ENCODE data around the gene ERMP1. TPM values are rescaled to one million over a fixed set of nuclear protein-coding genes. Genes with fewer than 3 reads are reported as not detected.
A peak's percentile ranks its signal among the peaks of the same experiment; 100 is the strongest.

The ERMP1 gene
- polyA plus RNA-seq, 1 of the 3 experiments (the other 2 are of a cell fraction) = 5.9 TPM

DNA sequence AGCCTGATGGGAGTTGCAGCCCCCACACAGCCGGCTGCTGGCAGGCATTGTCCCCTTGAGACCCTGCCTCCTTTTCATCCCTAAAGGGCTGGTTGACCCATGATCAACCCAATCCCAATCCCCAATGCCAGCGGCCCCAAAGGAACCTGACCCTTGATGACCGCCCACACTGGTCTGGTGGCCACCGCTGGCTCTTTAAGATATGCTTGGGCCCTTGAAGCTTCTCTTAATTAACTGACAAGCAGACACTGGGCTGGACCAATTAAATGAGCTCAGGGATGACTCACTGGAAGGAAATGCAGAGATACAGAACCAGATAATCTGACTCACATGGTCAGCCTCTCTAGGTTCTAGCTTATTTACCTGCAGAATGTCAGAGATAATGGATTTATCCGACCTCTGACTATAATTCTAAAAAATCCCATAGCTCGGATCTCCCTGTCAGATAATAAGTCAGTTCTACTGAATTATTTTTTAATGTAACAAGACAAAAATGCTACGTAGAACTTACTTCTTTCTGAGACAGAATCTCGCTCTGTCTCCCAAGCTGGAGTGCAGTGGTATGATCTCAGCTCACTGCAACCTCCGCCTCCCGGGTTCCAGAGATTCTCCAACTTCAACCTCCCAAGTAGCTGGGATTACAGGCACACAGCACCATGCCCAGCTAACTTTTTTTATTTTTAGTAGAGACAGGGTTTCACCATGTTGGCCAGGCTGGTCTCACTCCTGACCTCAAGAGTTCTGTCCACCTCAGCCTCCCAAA, 46.7 kb upstream of the ERMP1 start:
- whole genome bisulfite sequencing (ENCODE audit: low lambda C conversion rate) = 40% methylated on average over 9 of the region's 10 CpGs
- Histone ChIP-seq H3K27me3 (ENCODE audit: insufficient read depth) (no peaks in the 10 kb centered on the region), H2AFZ (ENCODE audit: low read depth) (peak overlapping the region; percentile 77), H3F3A (replicated peaks; ENCODE audit: insufficient read depth) (peaks cover 16% of the 10 kb centered on the region), H3K4me3 (ENCODE audit: low read depth in 2 of 2, low read length in 1 of 2) (peak overlapping the region in 1 of 2 experiments; percentile 21; a peak in 1 of 4 replicates), H3K4me2 (peak overlapping the region; percentile 56), H3K27ac (ENCODE audit: low read depth in 2 of 2, low read length in 1 of 2) (peak overlapping the region in 1 of 2 experiments; percentile 95; a peak in 2 of 4 replicates), H3K4me1 (ENCODE audit: control insufficient read depth in 1 of 2, insufficient read depth in 2 of 2, low read depth in 1 of 2, low read length in 1 of 2) (peaks cover 0 to 3% of the 10 kb centered on the region in 2 experiments; a peak in 2 of 4 replicates), H3K9ac (peak overlapping the region; percentile 51; the same call in 1 of the 2 replicates), H4K20me1 (ENCODE audit: insufficient read depth) (no peaks in the 10 kb centered on the region), H3K79me2 (ENCODE audit: insufficient read depth) (no peaks in the 10 kb centered on the region), H3K9me3 (no peaks in the 10 kb centered on the region), H3K9me2 (no peaks in the 10 kb centered on the region), H3K36me3 (replicated peaks in 1 of 2; ENCODE audit: control insufficient read depth in 1 of 2, insufficient read depth in 2 of 2, low read length in 1 of 2) (no peaks in the 10 kb centered on the region)
- peak; percentile 17 for DNase-seq
- POLR2A ChIA-PET = no interaction called here
- CTCF ChIA-PET = interaction anchor here (0.8 to 1.5 kb wide), 5 partner anchors 8 to 175 kb away, joined by 3 to 5 read pairs (median 3); partner anchors contain the start of gene ERMP1
- TF ChIP-seq MXI1 (IDR thresholded peaks at IDR 0.05; ENCODE audit: low read depth, low read length) (no peak), SMC3 (IDR thresholded peaks at IDR 0.05; ENCODE audit: low read depth, low read length) (no peak), FOXM1 (IDR thresholded peaks at IDR 0.05; ENCODE audit: low read depth) (0 out of 2 replicates have a peak, but pooled peaks have one; percentile 19), CHD2 (IDR thresholded peaks at IDR 0.05; ENCODE audit: low read length, partially characterized antibody) (no peak), MEF2A (IDR thresholded peaks at IDR 0.05; ENCODE audit: borderline replicate concordance, low read depth) (peak; percentile 49; the same call in 1 of the 2 replicates), POLR2AphosphoS5 (IDR thresholded peaks at IDR 0.05; ENCODE audit: low read depth, low read length) (peak; percentile 56; the same call in 1 of the 2 replicates), NFIC (IDR thresholded peaks at IDR 0.05; ENCODE audit: borderline replicate concordance) (peak; percentile 48), YY1 (IDR thresholded peaks at IDR 0.05; ENCODE audit: low read depth) (no peak), RFX5 (IDR thresholded peaks at IDR 0.05; ENCODE audit: low read length) (no peak), TAF1 (IDR thresholded peaks at IDR 0.05; ENCODE audit: borderline replicate concordance, low read depth, low read length) (no peak), RAD21 (IDR thresholded peaks at IDR 0.05; ENCODE audit: low read length) (no peak), RCOR1 (IDR thresholded peaks at IDR 0.05; ENCODE audit: low read length) (no peak), RXRA (IDR thresholded peaks at IDR 0.05; ENCODE audit: borderline replicate concordance, low read depth) (no peak), GATA2 (CRISPR knock-in tag; IDR thresholded peaks at IDR 0.05) (no peak), NRF1 (IDR thresholded peaks at IDR 0.05; ENCODE audit: low read depth, low read length) (no peak), FOSL2 (IDR thresholded peaks at IDR 0.05; ENCODE audit: borderline replicate concordance, low read depth) (peak; percentile 93), TEAD4 (IDR thresholded peaks at IDR 0.05; ENCODE audit: borderline replicate concordance, insufficient read depth) (peak; percentile 82)
- TF ChIP-seq, protein P1, sequence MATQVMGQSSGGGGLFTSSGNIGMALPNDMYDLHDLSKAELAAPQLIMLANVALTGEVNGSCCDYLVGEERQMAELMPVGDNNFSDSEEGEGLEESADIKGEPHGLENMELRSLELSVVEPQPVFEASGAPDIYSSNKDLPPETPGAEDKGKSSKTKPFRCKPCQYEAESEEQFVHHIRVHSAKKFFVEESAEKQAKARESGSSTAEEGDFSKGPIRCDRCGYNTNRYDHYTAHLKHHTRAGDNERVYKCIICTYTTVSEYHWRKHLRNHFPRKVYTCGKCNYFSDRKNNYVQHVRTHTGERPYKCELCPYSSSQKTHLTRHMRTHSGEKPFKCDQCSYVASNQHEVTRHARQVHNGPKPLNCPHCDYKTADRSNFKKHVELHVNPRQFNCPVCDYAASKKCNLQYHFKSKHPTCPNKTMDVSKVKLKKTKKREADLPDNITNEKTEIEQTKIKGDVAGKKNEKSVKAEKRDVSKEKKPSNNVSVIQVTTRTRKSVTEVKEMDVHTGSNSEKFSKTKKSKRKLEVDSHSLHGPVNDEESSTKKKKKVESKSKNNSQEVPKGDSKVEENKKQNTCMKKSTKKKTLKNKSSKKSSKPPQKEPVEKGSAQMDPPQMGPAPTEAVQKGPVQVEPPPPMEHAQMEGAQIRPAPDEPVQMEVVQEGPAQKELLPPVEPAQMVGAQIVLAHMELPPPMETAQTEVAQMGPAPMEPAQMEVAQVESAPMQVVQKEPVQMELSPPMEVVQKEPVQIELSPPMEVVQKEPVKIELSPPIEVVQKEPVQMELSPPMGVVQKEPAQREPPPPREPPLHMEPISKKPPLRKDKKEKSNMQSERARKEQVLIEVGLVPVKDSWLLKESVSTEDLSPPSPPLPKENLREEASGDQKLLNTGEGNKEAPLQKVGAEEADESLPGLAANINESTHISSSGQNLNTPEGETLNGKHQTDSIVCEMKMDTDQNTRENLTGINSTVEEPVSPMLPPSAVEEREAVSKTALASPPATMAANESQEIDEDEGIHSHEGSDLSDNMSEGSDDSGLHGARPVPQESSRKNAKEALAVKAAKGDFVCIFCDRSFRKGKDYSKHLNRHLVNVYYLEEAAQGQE (IDR thresholded peaks at IDR 0.05; ENCODE audit: low read depth, low read length) = no peak
- TF ChIP-seq, protein P2, sequence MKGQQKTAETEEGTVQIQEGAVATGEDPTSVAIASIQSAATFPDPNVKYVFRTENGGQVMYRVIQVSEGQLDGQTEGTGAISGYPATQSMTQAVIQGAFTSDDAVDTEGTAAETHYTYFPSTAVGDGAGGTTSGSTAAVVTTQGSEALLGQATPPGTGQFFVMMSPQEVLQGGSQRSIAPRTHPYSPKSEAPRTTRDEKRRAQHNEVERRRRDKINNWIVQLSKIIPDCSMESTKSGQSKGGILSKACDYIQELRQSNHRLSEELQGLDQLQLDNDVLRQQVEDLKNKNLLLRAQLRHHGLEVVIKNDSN (IDR thresholded peaks at IDR 0.05; ENCODE audit: borderline replicate concordance, low read depth) = no peak
- TF ChIP-seq, protein P3, sequence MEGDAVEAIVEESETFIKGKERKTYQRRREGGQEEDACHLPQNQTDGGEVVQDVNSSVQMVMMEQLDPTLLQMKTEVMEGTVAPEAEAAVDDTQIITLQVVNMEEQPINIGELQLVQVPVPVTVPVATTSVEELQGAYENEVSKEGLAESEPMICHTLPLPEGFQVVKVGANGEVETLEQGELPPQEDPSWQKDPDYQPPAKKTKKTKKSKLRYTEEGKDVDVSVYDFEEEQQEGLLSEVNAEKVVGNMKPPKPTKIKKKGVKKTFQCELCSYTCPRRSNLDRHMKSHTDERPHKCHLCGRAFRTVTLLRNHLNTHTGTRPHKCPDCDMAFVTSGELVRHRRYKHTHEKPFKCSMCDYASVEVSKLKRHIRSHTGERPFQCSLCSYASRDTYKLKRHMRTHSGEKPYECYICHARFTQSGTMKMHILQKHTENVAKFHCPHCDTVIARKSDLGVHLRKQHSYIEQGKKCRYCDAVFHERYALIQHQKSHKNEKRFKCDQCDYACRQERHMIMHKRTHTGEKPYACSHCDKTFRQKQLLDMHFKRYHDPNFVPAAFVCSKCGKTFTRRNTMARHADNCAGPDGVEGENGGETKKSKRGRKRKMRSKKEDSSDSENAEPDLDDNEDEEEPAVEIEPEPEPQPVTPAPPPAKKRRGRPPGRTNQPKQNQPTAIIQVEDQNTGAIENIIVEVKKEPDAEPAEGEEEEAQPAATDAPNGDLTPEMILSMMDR (IDR thresholded peaks at IDR 0.05) = no peak
- TF ChIP-seq, protein P4, sequence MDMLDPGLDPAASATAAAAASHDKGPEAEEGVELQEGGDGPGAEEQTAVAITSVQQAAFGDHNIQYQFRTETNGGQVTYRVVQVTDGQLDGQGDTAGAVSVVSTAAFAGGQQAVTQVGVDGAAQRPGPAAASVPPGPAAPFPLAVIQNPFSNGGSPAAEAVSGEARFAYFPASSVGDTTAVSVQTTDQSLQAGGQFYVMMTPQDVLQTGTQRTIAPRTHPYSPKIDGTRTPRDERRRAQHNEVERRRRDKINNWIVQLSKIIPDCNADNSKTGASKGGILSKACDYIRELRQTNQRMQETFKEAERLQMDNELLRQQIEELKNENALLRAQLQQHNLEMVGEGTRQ (IDR thresholded peaks at IDR 0.05; ENCODE audit: borderline replicate concordance, low read depth, low read length) = no peak
- TF ChIP-seq, protein P5, sequence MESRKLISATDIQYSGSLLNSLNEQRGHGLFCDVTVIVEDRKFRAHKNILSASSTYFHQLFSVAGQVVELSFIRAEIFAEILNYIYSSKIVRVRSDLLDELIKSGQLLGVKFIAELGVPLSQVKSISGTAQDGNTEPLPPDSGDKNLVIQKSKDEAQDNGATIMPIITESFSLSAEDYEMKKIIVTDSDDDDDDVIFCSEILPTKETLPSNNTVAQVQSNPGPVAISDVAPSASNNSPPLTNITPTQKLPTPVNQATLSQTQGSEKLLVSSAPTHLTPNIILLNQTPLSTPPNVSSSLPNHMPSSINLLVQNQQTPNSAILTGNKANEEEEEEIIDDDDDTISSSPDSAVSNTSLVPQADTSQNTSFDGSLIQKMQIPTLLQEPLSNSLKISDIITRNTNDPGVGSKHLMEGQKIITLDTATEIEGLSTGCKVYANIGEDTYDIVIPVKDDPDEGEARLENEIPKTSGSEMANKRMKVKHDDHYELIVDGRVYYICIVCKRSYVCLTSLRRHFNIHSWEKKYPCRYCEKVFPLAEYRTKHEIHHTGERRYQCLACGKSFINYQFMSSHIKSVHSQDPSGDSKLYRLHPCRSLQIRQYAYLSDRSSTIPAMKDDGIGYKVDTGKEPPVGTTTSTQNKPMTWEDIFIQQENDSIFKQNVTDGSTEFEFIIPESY (IDR thresholded peaks at IDR 0.05; ENCODE audit: borderline replicate concordance, low read depth) = no peak
- TF ChIP-seq, protein P6, sequence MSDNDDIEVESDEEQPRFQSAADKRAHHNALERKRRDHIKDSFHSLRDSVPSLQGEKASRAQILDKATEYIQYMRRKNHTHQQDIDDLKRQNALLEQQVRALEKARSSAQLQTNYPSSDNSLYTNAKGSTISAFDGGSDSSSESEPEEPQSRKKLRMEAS (IDR thresholded peaks at IDR 0.05; ENCODE audit: low read depth) = peak; percentile 73
